Prostate gland (tissue), 2 donors: ENCODE measurements around the gene ASGR2. TPM values are rescaled to one million over a fixed set of nuclear protein-coding genes. Genes with fewer than 3 reads are reported as not detected.

ENCODE experiments used
- DNase-seq: peaks from one replicate; pipeline ENCODE4 v3.0.0-alpha.2; 2019; ENCODE audit warnings: low spot score
- H3K27ac ChIP-seq, 2 donors: fragments of 200-600 bp; sonication (generic); 2 replicates each; pipeline ENCODE4 v1.5.1; 2017 to 2019
- H3K27me3 ChIP-seq: fragments of 200-600 bp; sonication (generic); replicated peaks from 2 replicates; pipeline ENCODE4 v1.5.1; 2019; ENCODE audit not compliant: insufficient read depth
- H3K36me3 ChIP-seq, 2 donors: fragments of 200-600 bp; sonication (generic); 1 replicate in 1 of 2; 2 replicates in 1 of 2; pipeline versions ENCODE4 v1.5.1 to v1.8.1; 2017 to 2019
- H3K4me1 ChIP-seq: fragments of 200-600 bp; sonication (generic); replicated peaks from 2 replicates; pipeline ENCODE4 v1.5.1; 2019
- H3K4me3 ChIP-seq, 2 donors: fragments of 200-600 bp; sonication (generic); 2 replicates each; pipeline ENCODE4 v1.5.1; 2017 to 2019
- H3K9me3 ChIP-seq: fragments of 200-600 bp; sonication (generic); 2 replicates; pipeline ENCODE4 v1.5.1; 2017
- POLR2A ChIP-seq: fragments of 450-650 bp; IDR thresholded peaks from one replicate; pipeline ENCODE4 v1.6.1; 2016; ENCODE audit warnings: antibody characterized with exemption, mild to moderate bottlenecking
- POLR2AphosphoS5 ChIP-seq: sonication (generic); formaldehyde crosslinking; IDR thresholded peaks from one replicate; pipeline ENCODE4 v1.6.1; 2017; ENCODE audit warnings: antibody characterized with exemption
- WGBS: methylation state at CpG from one replicate; pipeline ENCODE4 v1.1.5; 2018; 5-methylcytosine and 5-hydroxymethylcytosine counted together
- intact Hi-C: fragments of 100-400 bp; cut with DNase I; formaldehyde crosslinking; loops from one replicate; pipeline ENCODE4 v1.14.2; 2022
- total RNA-seq, 2 donors: library from RNA; depleted of rRNA; stranded (reverse); fragments of >200 nt; gene quantifications; one replicate each; pipeline ENCODE4 v1.1.0, GENCODE V29; 2016
- TF ChIP-seq, protein P1 (sequence below), 4 experiments: fragments of 200-600 bp in 2 of 4; fragments of 450-650 bp in 2 of 4; sonication (generic) in 2 of 4; IDR thresholded peaks; 1 replicate in 3 of 4; 2 replicates in 1 of 4; pipeline ENCODE4 v1.5.1; 2016 to 2019; ENCODE audit warnings: antibody characterized with exemption in 4 of 4, mild to moderate bottlenecking in 2 of 4, moderate library complexity in 2 of 4

The ASGR2 gene
- total RNA-seq, 2 donors from 2014 or later, result 0.41 TPM; not detected in 1

DNA sequence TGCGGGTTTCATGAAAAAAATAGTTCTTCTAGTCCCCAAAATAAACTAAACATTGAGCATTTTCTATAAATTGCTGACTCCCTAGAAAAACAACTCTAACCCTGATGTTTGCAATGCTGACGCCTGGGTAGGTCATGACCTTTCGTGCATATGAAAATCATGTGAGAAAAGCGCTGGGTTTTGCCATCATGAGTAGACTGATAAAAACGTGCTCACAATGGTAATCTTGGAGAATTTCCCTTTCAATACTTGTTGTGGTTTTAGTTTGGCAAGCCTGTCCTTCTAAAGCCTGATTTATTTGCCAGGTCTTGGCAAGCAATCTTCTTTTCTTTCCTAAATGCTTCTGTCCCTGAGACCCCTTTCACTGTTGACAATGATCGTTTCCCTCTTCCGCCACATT is 30.5 kb downstream of the ASGR2 start:
- H3K4me1 ChIP-seq, result no peaks in the 10 kb centered on the region
- no peaks in the 10 kb centered on the region for H3K27me3 ChIP-seq
- no peaks in the 10 kb centered on the region for H3K36me3 ChIP-seq
- 23% methylated on average over 7 of the region's 7 CpGs for WGBS
- DNase-seq, result no peak
- no peak overlapping the region for H3K4me3 ChIP-seq
- no peaks in the 10 kb centered on the region for H3K9me3 ChIP-seq
- no peak overlapping the region for H3K27ac ChIP-seq
- intact Hi-C loops, result no loop called here
- TF ChIP-seq, protein P1, sequence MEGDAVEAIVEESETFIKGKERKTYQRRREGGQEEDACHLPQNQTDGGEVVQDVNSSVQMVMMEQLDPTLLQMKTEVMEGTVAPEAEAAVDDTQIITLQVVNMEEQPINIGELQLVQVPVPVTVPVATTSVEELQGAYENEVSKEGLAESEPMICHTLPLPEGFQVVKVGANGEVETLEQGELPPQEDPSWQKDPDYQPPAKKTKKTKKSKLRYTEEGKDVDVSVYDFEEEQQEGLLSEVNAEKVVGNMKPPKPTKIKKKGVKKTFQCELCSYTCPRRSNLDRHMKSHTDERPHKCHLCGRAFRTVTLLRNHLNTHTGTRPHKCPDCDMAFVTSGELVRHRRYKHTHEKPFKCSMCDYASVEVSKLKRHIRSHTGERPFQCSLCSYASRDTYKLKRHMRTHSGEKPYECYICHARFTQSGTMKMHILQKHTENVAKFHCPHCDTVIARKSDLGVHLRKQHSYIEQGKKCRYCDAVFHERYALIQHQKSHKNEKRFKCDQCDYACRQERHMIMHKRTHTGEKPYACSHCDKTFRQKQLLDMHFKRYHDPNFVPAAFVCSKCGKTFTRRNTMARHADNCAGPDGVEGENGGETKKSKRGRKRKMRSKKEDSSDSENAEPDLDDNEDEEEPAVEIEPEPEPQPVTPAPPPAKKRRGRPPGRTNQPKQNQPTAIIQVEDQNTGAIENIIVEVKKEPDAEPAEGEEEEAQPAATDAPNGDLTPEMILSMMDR (IDR thresholded peaks at IDR 0.05), result no peak
- TF ChIP-seq POLR2AphosphoS5 (no peak), POLR2A (no peak)

DNA sequence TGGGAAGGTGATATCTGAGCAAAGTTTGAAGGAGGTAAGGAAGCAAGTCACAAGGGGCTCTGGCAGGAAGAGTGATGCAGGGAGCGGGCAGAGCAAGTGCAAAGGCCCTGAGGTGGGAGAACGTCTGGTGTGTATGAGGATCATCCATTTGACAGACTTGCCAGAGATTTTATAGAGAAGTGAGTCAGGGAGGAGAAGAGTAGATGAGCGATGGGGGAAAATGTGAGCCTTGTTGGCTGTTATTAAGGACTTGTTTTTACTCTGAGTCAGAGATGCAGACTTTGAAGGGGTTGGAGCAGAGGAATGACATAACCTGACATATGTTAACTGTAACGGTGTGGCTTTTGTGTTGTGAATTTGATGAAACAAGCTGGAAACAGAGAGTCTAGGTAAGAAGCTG is 31.0 kb downstream of the ASGR2 start:
- H3K27me3 ChIP-seq, result no peaks in the 10 kb centered on the region
- WGBS, result 67% methylated on average over 4 of the region's 4 CpGs
- TF ChIP-seq, protein P1 (IDR thresholded peaks at IDR 0.05), result no peak
- TF ChIP-seq POLR2A (no peak), POLR2AphosphoS5 (no peak)
- intact Hi-C loops, result no loop called here
- no peaks in the 10 kb centered on the region for H3K36me3 ChIP-seq
- no peak for DNase-seq
- no peaks in the 10 kb centered on the region for H3K4me1 ChIP-seq
- H3K27ac ChIP-seq, result no peak overlapping the region
- H3K9me3 ChIP-seq, result no peaks in the 10 kb centered on the region
- no peak overlapping the region for H3K4me3 ChIP-seq

DNA sequence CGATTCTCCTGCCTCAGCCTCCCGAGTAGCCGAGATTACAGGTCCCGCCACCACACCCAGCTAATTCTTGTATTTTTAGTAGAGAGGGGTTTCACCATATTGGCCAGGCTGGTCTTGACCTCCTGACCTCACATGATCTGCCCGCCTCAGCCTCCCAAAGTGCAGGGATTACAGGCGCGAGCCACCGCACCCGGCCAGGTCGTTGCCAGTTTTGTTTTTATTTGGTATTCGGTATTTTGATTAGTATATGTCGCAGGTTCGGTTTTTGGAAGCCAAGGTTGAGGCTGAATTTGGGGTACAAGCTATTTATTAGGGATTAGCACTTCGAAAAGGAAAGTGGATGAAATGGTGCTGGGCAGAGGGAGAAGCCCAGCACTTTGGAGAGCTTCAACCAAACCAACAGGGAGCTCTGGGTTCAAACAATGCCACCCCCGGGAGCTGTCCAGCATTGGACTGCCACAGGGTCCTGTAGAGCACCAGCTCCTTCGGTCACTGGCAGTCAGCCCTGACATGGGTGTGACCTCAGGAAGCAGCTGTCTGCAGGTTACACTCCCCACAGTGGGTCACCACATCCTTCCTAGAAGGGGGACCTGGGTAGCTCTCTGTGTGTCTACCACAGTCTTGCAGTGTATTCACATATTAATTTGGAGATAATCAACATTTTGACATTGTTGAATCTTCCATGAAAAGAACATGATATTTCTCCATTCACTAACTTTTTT is 33.1 kb downstream of the ASGR2 start:
- TF ChIP-seq POLR2AphosphoS5 (no peak), POLR2A (no peak)
- TF ChIP-seq, protein P1 (IDR thresholded peaks at IDR 0.05), result no peak
- no peak for DNase-seq
- Histone ChIP-seq H3K9me3 (no peaks in the 10 kb centered on the region), H3K4me3 (no peak overlapping the region), H3K27me3 (no peaks in the 10 kb centered on the region), H3K27ac (no peak overlapping the region), H3K4me1 (no peaks in the 10 kb centered on the region), H3K36me3 (no peaks in the 10 kb centered on the region)
- WGBS, result 94% methylated on average over 16 of the region's 16 CpGs
- intact Hi-C loops, result no loop called here

DNA sequence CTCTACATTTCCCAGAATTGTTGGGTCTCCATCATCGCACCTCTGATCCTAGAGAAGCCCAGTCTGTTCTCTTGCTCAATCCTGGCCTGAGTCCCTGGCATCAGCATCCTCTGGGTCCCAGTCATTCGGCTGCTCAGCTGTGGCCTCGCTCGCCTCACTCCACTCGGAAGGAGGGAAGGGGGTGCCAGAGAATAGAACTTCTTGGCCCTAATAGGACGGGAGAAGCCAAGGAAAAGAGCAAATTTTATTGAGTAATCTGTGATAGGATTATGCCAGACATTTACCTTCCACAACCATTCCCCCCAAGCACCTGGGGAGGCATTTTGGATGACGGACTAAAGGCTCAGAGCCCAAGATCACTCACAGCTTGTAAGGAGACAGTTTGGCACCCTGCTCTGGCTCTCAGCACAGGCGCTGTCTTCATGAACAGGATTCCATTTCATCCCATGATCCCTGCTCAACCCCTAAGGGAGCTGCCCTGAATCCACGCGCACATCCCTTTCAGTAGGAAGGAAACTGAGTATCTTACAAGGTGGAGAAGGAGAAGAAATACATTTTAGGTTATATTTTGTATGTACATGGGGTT is 34.1 kb downstream of the ASGR2 start:
- Histone ChIP-seq H3K36me3 (no peaks in the 10 kb centered on the region), H3K9me3 (no peaks in the 10 kb centered on the region), H3K4me1 (no peaks in the 10 kb centered on the region), H3K27ac (no peak overlapping the region), H3K4me3 (no peak overlapping the region), H3K27me3 (no peaks in the 10 kb centered on the region)
- peak; percentile 15 for DNase-seq
- WGBS, result 30% methylated on average over 10 of the region's 10 CpGs
- TF ChIP-seq POLR2AphosphoS5 (no peak), POLR2A (no peak)
- TF ChIP-seq, protein P1 (IDR thresholded peaks at IDR 0.05), result no peak
- intact Hi-C loops, result no loop called here
